Stimulated activated CD4-positive, alpha-beta T cell treated with anti-CD3 and anti-CD28 coated beads, Interleukin-15, amount 100 ng/mL, for 1 hour (primary cell): ENCODE data around the gene ACAN.

Experiments used
- DNase-seq, 2 donors: peaks; one replicate each; pipeline ENCODE4 v3.0.0-alpha.2; 2020; ENCODE audit warnings: low read depth in 1 of 2, low spot score in 1 of 2

Gene ACAN

DNA sequence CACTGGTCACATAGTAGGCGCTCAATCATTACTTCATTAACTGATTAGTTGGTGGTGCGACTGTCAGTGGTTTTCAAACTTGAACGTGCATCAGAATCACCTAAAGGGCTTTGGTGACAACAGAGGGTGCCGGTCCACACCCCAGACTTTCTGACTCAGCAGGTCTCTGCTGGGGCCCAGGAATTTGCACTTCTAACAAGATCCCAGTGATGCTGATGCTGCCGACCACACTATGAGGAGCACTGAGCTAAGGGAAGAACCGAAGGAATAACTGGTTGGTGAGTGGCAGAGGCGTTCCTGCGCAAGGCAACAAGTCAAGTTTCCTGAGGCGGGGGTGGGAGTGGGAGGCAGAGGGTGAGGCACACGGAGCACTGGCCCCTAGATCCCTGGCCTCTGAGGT lies 73.3 kb downstream of the ACAN start:
- DNase-seq = no peak

DNA sequence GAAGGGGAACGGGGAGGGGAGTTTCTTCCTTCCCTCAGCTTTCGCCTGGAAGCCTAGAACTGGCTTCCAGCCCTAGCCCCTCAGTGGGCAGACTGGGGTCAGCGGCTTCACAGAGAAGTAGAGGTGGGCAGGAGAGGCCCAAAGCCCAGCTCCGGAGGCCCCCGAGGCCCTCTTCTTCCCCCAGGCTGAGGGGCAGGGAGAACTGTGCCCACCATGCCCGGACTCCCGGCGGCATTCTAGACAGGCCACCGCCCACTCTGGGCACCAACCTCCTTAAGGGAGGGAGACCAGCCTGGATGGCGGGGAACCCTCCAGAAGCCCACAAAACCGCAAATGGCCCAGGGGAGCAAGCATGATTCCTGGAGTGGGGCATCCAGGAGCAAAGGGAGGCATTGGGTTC lies 74.2 kb downstream of the ACAN start:
- no peak for DNase-seq

DNA sequence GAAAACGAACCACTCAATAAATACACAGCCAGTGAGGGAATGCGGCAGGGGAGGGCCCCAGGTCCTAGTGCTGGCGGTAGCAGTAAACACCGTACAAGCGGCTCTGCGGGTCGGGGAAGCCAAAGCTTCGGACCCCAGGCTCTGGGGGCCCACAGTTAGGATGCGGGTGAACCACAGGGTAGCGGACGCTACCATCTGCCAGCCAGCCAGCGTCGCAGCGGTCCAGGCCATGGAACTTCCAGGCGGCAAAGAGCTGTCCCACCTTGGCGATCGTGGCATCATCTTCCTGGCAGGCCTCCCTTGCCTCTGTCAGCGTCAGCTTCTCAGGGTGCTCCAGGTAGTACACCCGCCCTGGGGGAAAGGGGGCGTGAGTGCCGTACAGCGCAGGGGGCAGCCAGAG lies 74.7 kb downstream of the ACAN start:
- DNase-seq = no peak

DNA sequence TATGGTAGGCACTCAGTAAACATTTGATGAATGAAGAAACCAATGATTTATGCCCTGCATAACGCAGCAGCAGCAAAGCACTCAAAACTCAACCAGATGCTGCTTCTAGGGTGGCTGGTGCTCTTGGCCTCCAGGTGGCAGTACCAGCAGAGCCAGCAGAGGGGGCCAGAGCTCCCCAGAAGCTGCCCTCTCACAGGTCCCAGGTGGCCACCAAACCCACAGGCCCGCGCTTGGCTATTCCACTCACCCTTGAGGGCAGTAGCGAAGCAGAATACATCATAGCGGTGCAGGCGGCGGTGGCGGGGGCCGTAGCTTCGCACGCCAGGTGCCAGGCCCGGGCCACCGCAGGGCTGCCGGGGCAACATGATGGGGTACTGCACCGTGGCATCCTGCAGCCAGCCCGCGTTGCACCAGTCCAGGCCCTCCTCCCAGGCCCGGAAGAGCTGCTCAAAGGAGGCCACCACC lies 75.5 kb downstream of the ACAN start:
- peak in 1 of 2 donors; percentile 13 for DNase-seq

DNA sequence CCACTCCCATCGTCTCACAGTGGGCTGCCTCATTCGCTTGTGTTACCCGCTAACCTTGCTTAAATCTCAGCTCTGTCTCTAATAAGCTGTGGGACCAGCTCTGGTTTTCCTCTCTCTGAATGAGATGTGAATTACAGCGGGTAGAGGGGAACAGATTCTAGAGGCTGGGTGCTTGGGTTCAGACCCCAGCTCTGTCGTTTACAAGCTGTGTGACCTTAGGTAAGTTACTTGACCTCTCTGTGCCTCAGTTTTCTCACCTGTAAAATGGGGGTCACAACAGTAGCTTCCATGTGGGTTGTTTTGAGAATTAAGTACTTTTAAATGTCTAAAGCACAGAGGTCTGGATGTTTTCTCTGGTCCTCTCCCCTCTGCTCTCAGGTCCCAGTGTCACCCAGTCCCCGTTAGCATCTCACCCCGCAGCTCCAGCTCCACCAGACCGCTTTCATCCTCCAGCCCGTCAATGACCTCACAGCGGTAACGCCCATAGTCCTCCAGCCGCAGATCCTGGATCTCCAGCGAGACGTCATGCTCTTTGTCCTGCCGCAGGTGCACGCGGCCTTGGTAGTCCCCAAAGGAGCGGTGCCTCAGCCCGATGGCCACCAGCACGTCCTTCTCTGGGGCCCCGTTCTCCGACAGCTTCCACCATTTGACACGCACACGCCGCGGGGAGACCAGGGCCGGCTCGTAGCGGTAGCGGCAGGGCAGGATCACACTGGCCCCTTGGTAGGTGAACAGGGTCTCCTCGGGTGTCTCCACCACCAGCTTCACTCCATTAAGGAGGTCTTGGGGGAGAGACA lies 77.9 kb downstream of the ACAN start:
- no peak for DNase-seq

DNA sequence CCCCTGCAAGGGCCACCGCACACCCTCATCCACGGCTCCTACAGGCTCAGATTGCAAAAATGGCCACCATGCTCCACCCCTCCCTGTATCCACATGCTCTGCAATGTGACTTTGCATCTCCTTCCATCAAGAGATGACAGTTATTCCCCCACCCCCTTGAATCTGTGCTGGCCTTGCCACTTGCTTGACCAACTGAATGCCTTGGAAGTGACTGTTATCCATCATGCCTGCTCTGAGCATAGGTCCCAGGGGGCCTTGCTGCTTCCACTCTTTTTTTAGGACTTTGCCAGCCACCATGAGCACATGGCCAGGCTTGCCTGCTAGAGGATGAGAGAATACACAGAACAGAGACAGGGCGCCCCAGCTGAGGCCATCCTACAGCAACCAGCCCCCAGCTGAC lies 78.5 kb downstream of the ACAN start:
- DNase-seq = no peak

DNA sequence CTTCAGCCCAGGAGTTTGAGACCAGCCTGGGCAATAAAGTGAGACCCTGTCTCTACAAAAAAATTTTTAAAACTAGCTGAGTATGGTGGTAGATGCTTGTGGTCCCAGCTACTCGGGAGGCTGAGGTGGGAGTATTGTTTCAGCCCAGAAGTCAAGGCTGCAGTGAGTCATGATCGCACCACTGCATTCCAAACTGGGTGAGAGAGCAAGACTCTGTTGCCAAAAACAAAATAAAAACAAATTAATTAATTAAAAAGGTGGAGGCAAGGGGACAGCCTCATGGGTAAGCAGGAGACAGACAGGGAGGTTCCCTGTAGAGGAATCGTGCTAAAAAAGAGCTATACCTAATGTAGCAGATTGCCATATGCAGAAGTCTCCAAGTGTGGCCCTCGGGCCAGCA lies 79.5 kb downstream of the ACAN start:
- DNase-seq = no peak

DNA sequence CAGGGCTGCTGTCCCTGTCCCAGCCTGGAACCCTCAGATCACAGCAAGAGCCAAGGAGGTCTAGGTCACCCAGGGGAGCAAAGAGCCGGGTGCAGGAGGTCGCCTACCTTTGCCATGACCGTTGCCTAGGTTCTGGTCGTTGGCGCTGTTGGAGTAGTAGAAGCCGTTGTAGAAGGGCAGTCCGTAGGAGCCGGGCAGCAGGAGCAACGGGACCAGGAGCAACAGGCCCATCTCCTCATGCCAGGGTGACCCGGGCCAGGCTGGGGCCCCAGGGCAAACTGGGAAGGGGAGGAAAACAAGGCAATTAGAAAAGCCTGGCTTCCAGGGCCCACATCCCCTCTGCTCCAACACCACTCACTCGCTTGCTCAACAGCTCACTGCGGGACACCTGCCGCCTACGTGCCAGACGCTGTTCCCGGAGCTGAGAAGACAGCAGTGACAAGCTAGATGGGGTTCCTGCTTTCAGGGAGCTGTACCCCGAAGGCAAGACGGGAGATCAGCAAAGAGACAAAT lies 83.9 kb downstream of the ACAN start:
- no peak for DNase-seq

DNA sequence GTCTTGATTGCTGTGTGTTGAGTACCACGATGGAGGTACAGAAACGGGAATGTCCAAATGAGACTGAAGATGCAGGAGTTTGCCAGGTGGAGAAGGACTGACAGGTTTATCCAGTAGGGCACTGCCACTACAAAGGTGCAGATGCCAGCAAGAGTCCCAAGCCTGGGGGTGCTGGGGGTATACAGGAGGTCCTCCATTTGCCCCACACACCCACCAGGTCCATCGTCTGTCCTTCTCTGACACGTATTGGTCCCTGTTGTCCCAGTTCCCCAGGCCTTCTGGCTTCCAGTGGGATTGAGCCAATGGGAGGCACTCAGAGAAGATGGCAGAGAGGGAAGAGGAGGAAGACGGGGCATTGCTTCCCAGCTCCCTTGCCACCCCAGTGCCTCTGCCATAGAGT lies 85.5 kb downstream of the ACAN start:
- DNase-seq = no peak

DNA sequence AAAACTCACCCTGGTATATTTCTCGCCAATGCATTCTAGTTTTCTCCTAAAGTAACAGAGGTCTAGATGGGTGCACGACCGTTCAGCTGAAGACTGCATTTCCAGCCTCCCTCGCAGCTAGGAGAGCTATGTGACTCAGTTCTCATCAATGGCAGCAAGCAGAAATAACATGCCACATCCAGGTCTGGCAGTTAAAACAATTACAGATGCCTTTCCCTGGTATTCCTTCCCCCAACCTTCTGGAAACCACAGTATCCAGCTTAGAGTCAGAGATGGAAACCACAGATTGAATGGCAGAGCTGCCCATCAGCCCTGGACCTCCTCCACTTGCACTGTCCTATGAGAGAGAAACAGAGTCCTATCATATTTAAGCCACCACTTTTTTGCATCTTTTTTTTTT lies 87.3 kb downstream of the ACAN start:
- DNase-seq = no peak

DNA sequence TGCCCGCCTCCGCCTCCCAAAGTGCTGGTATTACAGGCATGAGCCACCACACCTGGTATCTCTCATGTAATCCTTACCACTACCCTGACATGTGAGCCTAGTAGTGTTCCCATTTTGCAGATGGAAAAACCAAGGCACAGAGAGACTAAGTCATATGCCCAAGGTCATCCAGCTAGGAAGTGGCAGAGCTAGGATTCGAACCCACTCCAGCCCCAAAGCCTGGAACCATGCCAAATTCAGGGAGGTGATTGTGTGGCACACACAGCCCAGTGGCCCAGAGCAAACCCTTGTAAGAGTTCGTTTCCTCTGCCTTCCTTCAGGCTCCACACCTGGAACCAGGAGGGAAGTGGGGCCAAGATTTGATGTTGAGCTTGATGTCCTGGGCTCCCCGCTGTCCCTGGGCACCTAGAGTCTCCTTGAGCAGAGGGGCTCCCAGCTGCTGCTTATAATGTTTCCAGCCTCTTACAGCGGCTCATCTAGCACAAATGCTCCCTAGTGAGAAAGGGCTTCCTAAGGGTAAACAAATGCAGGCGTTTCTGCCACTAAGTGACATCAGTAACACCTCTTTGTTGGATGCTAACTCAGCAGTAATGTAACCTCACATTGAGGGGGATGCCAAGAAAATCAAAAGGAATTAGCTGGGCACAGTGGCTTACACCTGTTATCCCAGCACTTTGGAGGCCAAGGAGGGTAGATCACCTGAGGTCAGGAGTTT lies 88.5 kb downstream of the ACAN start:
- DNase-seq = no peak

DNA sequence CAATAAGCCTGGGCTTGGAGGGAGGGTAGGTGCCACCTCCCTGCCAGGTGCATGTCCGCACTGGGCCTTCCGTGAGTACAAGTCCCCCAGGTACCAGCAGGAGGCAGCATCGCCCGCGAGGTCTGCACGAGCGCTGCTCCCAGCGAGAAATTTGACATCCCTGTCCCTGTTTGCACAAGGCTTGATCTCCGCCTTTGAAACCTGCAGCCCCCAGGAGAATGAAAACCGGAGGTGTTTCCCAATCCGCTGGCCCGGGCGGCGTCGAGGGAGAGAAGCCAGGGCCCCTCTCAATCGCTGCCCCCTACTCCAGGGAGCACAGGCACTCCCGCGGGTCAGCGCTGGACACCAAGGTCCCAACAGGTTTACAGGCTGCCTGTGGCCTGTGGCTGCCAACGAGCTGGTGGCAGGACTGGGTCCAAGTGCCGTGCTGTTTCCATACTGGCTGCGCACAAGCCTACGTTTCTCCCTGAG lies 91.1 kb downstream of the ACAN start:
- peak; percentile 78 for DNase-seq

DNA sequence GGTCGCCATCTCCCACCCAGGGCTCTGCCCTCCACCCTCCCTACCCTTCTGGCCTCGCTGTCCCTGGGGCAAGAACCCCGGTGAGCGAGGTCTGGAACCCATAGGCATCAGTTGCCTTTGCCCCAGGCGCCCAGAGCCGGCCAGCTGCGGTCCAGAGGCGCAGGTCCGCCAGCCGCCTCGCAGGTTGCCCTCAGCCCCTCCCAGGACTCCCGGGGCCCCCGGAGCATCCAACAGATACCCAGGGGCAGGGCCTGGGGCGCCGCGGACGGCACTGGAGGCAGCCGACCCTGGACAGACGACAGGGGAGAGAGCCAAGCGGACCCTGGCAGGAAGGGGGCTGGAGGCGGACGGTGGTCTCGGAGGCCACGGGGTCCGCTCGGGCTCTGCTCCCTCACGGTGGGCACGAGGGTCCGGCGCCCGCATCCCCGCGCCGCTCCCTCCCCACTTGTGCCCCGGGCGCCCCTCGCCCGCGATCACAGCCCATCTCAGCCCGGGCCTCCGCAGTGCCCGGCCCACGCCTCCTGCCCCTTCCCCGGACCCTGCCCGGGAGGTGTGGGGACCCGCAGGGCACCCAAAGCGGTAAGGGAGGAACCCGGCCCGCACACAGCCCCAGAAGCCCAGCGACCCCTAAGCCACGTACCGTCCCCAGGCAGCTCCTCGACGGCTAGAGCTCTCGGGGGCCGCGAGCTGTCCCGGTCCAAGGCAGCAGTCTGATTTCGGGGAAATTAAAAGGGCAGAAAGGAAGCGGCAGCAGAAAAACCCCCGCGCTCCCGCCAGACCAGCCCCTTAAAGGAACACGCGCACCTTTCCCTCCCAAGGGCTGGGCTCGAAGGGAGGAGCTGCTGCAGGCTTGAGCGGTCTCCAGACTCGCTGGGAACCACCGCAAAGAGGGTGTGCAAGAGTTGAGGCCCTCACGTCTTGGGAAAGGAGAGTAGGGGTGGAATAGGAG lies 91.9 kb downstream of the ACAN start, which contains the start of gene HAPLN3:
Gene HAPLN3 (minus strand): TSS at position 726 of the 949 bp plus-strand sequence. CDS start 8,246 bp downstream, outside the sequence.
- DNase-seq = peak in 1 of 2 donors; percentile 53

DNA sequence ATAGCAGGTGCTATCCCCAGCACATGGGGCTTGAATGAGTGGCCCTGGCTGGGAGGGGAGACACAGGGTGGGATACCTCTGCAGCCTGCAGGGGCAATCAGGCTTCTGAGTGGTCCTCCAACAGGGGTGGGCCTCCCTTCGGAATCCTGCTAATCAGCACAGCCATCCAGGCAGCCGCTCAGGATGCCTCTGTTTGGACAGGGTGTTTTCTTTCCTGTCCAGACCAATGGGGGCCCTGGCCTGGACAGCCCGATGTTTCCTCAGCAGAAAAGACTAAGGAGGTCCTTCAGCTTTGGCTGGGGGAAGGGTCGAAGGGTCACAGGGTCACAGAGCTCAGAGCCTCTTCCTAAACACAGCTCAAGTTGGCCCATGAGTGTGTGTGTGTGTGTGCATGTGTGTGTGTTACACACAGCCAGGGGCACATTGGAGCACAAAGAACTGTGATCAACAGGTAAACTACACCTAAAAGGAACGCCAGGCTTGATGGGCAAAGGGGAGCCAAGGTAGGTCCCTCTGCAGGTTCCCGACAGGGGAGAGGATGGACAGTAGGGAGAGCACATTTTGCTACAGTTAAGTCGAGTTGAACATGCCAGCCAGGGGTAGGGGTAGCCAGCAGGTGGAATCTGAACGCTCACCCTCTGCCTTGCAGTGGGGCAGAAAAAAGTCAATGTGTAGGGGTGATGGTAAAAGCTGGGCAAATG lies 93.2 kb downstream of the ACAN start:
- no peak for DNase-seq

DNA sequence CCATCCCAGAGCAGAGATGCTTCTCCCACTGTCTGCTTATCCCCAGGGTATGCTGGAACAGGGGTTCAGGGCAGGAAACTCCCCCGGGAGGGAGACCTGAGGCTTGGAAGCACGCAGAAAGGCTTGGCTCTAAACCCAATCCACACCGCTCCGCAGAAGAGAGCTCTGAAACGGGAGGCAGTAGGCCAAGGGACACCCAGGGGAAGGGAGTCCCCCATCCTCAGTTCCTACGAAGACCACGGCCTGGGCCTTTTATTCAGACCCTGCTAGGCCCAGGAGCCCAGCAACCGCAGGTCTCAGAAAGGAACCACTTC lies 93.9 kb downstream of the ACAN start:
- no peak for DNase-seq

DNA sequence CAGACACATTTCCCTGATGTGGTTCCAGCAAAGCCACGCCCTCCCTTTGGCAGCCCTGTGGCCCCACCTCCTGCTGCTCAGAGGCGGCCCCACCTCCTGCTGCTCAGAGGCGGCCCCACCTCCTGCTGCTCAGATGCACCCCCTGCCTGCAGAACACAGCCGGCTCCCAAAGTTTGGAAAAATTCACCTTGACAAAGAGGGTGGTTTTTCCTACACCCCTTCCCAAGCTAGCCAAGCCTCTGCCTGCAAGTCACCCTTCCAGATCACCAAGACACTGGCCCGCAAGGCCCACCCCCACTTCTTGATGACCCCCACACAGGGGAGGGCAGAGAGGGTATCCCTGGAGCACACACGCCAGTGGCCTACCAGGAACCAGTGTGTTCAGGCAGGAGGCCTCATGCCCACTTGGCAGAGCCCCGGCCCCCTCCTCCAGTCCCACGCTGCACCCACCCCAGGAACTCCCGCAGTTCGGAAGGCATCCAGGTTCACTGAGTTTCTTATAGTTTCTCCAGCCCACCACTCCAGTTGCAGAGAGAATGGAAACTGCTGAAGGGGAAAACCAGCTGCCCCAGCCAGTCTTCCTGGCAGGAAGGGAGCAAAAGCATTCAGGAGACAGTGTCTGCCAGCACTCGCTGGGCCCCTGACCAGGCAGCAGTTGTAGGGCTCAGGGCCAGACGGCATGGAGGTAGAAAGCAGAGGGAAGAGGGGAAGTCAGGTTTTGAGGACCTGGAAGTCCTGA lies 94.4 kb downstream of the ACAN start:
- peak; percentile 66 to 70 for DNase-seq

DNA sequence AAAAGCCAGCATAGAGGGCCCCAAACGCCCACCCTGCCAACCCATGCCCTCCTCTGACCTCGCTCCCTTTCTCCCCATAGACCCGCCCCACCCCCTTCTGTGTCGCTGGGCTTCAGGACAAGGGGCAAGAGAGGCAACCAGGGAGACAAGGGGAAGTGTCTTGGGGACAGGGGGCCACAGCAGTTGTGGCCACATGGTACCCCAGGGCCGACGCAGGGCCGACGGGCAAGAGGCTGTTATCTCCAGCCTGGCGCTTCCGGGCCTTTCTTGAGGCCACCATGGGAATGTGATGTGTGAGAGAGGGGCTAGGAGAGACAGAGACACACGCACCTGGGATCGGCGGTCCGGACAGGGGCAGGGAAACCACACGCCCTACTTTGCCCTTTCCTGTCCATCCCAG lies 95.5 kb downstream of the ACAN start:
- no peak for DNase-seq

DNA sequence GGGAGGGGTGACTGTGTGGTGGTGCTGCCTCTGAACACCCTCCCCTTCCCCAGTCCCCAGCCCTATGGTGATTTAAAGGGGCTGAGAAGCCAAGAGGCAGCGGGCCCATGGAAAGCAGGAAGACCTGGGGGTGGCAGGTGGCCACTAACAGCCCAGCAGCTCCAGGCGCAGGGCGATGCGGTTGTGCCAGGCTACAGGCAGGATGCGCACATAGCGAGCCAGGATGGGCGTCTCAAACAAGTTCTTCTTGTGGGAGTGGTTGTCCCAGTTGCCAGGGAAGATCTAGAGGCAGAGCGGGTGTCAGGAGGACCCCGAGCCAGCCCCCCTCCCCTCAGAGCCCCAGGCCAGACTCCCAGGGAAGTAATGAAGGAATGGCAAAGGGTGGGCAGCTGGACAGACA lies 96.0 kb downstream of the ACAN start:
- no peak for DNase-seq

DNA sequence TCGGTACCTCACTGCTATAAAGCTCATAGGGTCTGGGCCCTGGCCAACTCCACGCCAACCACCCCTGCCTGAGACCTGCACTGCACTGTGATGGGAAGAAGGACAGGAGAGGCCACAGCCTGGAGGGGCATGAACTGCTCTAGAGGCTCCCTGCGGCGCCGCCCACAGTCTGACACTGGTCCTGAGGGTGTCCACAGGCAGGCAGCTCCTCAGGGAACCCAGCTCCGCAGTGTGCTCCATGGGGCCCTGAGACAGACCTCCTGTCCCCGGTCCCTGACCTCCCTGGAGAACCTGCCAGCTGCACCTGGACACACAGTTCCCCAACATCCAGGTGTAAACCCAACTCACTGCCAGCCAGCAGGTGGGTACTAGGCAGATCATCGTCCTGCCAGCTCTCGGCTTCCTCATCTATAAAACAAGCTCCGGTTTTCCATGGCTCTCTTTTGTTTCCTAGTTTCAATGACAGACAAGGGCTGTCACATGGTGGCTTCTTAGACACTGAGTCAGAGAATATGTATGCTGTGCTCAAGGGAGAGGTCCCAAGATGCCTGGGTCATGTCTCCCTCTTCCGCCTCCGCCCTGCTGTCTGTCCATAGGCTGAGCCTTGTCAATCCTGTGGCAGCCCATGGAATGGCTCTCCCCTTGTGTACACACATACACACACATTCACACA lies 97.2 kb downstream of the ACAN start:
- DNase-seq = no peak
